ENCODE results near the gene MAPK14.
"Not testable (repeated sequence)": the region's sequence is repeated elsewhere in the genome, so short reads cannot be mapped to it uniquely, and the experiment has no call there.

Gene MAPK14

GRCh38 chr6:36027501-36028087, at the start of gene MAPK14:
Gene MAPK14 (plus strand): TSS chr6:36027808. CDS start chr6:36028158, 350 bp downstream.
- peak; percentile 75 for TF ChIP-seq CTCF (IDR thresholded peaks at IDR 0.05; ENCODE audit: low read depth, low read length, poor library complexity, severe bottlenecking)
- TF ChIP-seq EZH2phosphoT487 (IDR thresholded peaks at IDR 0.05; ENCODE audit: borderline replicate concordance, low read length): no peak
- H3K36me3 ChIP-seq (ENCODE audit: control insufficient read depth, low read length): peaks cover 13% of the 10 kb centered on the region
- H3K4me1 ChIP-seq (ENCODE audit: control insufficient read depth, low read length): peaks cover 26% of the 10 kb centered on the region
- peaks cover 50% of the 10 kb centered on the region for H3K79me2 ChIP-seq (ENCODE audit: control insufficient read depth, low read length)
- H3K4me2 ChIP-seq (ENCODE audit: low read length): peak within 1 kb of the TSS; percentile 80
- peak within 1 kb of the TSS; percentile 52 for H3K27ac ChIP-seq (ENCODE audit: low read depth, low read length)
- H3K9me2 ChIP-seq (replicated peaks; ENCODE audit: control insufficient read depth, low read length): no peaks in the 10 kb centered on the region
- no peaks in the 10 kb centered on the region; the same call in 1 of the 2 replicates for H4K20me1 ChIP-seq (ENCODE audit: control insufficient read depth, insufficient read depth, low read depth, low read length)
- H3K27me3 ChIP-seq (ENCODE audit: control insufficient read depth, low read length): peaks cover 21% of the 10 kb centered on the region
- H3K9me3 ChIP-seq (ENCODE audit: control insufficient read depth, insufficient read depth, low read length): no peaks in the 10 kb centered on the region
- peak within 1 kb of the TSS; percentile 100 for H3K4me3 ChIP-seq (ENCODE audit: low read length)
- no peaks in the 10 kb centered on the region for H3F3A ChIP-seq (ENCODE audit: control insufficient read depth, insufficient read depth)

GRCh38 chr6:35980126-35980525, 47.5 kb upstream of the MAPK14 start:
- not testable (repeated sequence) for H3K79me2 ChIP-seq (ENCODE audit: control insufficient read depth, low read length); H3K4me2 ChIP-seq (ENCODE audit: low read length); H3F3A ChIP-seq (ENCODE audit: control insufficient read depth, insufficient read depth); H3K27ac ChIP-seq (ENCODE audit: low read depth, low read length); H3K36me3 ChIP-seq (ENCODE audit: control insufficient read depth, low read length); H3K9me2 ChIP-seq (replicated peaks; ENCODE audit: control insufficient read depth, low read length); H3K4me3 ChIP-seq (ENCODE audit: low read length); H3K9me3 ChIP-seq (ENCODE audit: control insufficient read depth, insufficient read depth, low read length); H3K4me1 ChIP-seq (ENCODE audit: control insufficient read depth, low read length); H4K20me1 ChIP-seq (ENCODE audit: control insufficient read depth, insufficient read depth, low read depth, low read length)
- H3K27me3 ChIP-seq (ENCODE audit: control insufficient read depth, low read length): peaks cover 18% of the 10 kb centered on the region

GRCh38 chr6:35980991-35981645, 46.5 kb upstream of the MAPK14 start:
- Histone ChIP-seq H3K27me3 (ENCODE audit: control insufficient read depth, low read length) (peaks cover 18% of the 10 kb centered on the region), H3F3A (ENCODE audit: control insufficient read depth, insufficient read depth) (no peaks in the 10 kb centered on the region), H3K4me1 (ENCODE audit: control insufficient read depth, low read length) (no peaks in the 10 kb centered on the region), H3K9me3 (ENCODE audit: control insufficient read depth, insufficient read depth, low read length) (no peaks in the 10 kb centered on the region), H4K20me1 (ENCODE audit: control insufficient read depth, insufficient read depth, low read depth, low read length) (no peaks in the 10 kb centered on the region), H3K36me3 (ENCODE audit: control insufficient read depth, low read length) (no peaks in the 10 kb centered on the region), H3K9me2 (replicated peaks; ENCODE audit: control insufficient read depth, low read length) (no peaks in the 10 kb centered on the region), H3K27ac (ENCODE audit: low read depth, low read length) (no peak overlapping the region), H3K79me2 (ENCODE audit: control insufficient read depth, low read length) (no peaks in the 10 kb centered on the region), H3K4me3 (ENCODE audit: low read length) (no peak overlapping the region), H3K4me2 (ENCODE audit: low read length) (no peak overlapping the region)
- TF ChIP-seq EZH2phosphoT487 (IDR thresholded peaks at IDR 0.05; ENCODE audit: borderline replicate concordance, low read length) (no peak), CTCF (IDR thresholded peaks at IDR 0.05; ENCODE audit: low read depth, low read length, poor library complexity, severe bottlenecking) (no peak)

GRCh38 chr6:35984701-35985100, 42.9 kb upstream of the MAPK14 start:
- TF ChIP-seq CTCF (IDR thresholded peaks at IDR 0.05; ENCODE audit: low read depth, low read length, poor library complexity, severe bottlenecking): no peak
- TF ChIP-seq EZH2phosphoT487 (IDR thresholded peaks at IDR 0.05; ENCODE audit: borderline replicate concordance, low read length): no peak
- no peaks in the 10 kb centered on the region for H3F3A ChIP-seq (ENCODE audit: control insufficient read depth, insufficient read depth)
- H3K4me2 ChIP-seq (ENCODE audit: low read length): no peak overlapping the region
- H3K36me3 ChIP-seq (ENCODE audit: control insufficient read depth, low read length): no peaks in the 10 kb centered on the region
- H3K4me3 ChIP-seq (ENCODE audit: low read length): no peak overlapping the region
- no peak overlapping the region for H3K27ac ChIP-seq (ENCODE audit: low read depth, low read length)
- peaks cover 18% of the 10 kb centered on the region for H3K27me3 ChIP-seq (ENCODE audit: control insufficient read depth, low read length)
- no peaks in the 10 kb centered on the region for H3K79me2 ChIP-seq (ENCODE audit: control insufficient read depth, low read length)
- no peaks in the 10 kb centered on the region for H3K9me3 ChIP-seq (ENCODE audit: control insufficient read depth, insufficient read depth, low read length)
- H3K4me1 ChIP-seq (ENCODE audit: control insufficient read depth, low read length): no peaks in the 10 kb centered on the region
- H3K9me2 ChIP-seq (replicated peaks; ENCODE audit: control insufficient read depth, low read length): no peaks in the 10 kb centered on the region
- no peaks in the 10 kb centered on the region for H4K20me1 ChIP-seq (ENCODE audit: control insufficient read depth, insufficient read depth, low read depth, low read length)

GRCh38 chr6:35988047-35988446, 39.6 kb upstream of the MAPK14 start:
- not testable (repeated sequence) for H3K9me3 ChIP-seq (ENCODE audit: control insufficient read depth, insufficient read depth, low read length); H3K36me3 ChIP-seq (ENCODE audit: control insufficient read depth, low read length); H3K27ac ChIP-seq (ENCODE audit: low read depth, low read length); H3K79me2 ChIP-seq (ENCODE audit: control insufficient read depth, low read length); H4K20me1 ChIP-seq (ENCODE audit: control insufficient read depth, insufficient read depth, low read depth, low read length); H3K27me3 ChIP-seq (ENCODE audit: control insufficient read depth, low read length); H3F3A ChIP-seq (ENCODE audit: control insufficient read depth, insufficient read depth); H3K4me1 ChIP-seq (ENCODE audit: control insufficient read depth, low read length); H3K4me3 ChIP-seq (ENCODE audit: low read length); H3K4me2 ChIP-seq (ENCODE audit: low read length); H3K9me2 ChIP-seq (replicated peaks; ENCODE audit: control insufficient read depth, low read length)
